Measurements from ENCODE around the gene ZFP69B.

GRCh38 chr1:40477678-40478053 lies 27.4 kb downstream of the ZFP69B start:
- TF ChIP-seq POLR2AphosphoS5 (IDR thresholded peaks at IDR 0.05) (no peak), CTCF (IDR thresholded peaks at IDR 0.05 in 8 of 11, conservative IDR thresholded peaks at IDR 0.05 in 3 of 11) (no peak)
